ENCODE measurements around the gene GPR42. TPM values are rescaled to one million over a fixed set of nuclear protein-coding genes. Genes with fewer than 3 reads are reported as not detected.

Gene GPR42
- total RNA-seq, 1 experiment from 2014 or later, result not detected

GRCh38 chr19:35407619-35408018 is 36.8 kb downstream of the GPR42 start:
- H3K36me3 Mint-ChIP-seq, result no peaks in the 10 kb centered on the region
- H3K9me3 Mint-ChIP-seq, result no peaks in the 10 kb centered on the region
- H3K27me3 Mint-ChIP-seq (ENCODE audit: low read depth), result peaks cover 11% of the 10 kb centered on the region
- ATAC-seq (no peak), DNase-seq (ENCODE audit: low spot score) (no peak)
- POLR2A ChIA-PET, result no interaction called here
- H3K4me3 Mint-ChIP-seq, result no peak overlapping the region
- CTCF ChIA-PET, result no interaction called here
- no peak for TF ChIP-seq FOXP1 (CRISPR knock-in tag; IDR thresholded peaks at IDR 0.05; ENCODE audit: borderline replicate concordance)
- no peak for TF ChIP-seq PRDM15 (CRISPR knock-in tag; IDR thresholded peaks at IDR 0.05)
- no peak for TF ChIP-seq ZNF317 (CRISPR knock-in tag; IDR thresholded peaks at IDR 0.05; ENCODE audit: borderline replicate concordance, low read depth)
- TF ChIP-seq ZNF232 (CRISPR knock-in tag; IDR thresholded peaks at IDR 0.05), result no peak
- TF ChIP-seq MYBL2 (CRISPR knock-in tag; IDR thresholded peaks at IDR 0.05), result no peak
- no peak for TF ChIP-seq ZSCAN18 (CRISPR knock-in tag; IDR thresholded peaks at IDR 0.05)
- TF ChIP-seq E2F1 (CRISPR knock-in tag; IDR thresholded peaks at IDR 0.05), result no peak
- no peak for TF ChIP-seq FOXJ3 (CRISPR knock-in tag; IDR thresholded peaks at IDR 0.05; ENCODE audit: borderline replicate concordance)
- TF ChIP-seq SP1 (CRISPR knock-in tag; conservative IDR thresholded peaks at IDR 0.05), result no peak
- no peak for TF ChIP-seq ATF6 (CRISPR knock-in tag; IDR thresholded peaks at IDR 0.05)
- no peak for TF ChIP-seq CREM (CRISPR knock-in tag; IDR thresholded peaks at IDR 0.05)
- no peak for TF ChIP-seq NFYB (CRISPR knock-in tag; conservative IDR thresholded peaks at IDR 0.05; ENCODE audit: low read depth)
- no peak for TF ChIP-seq ZNF425 (CRISPR knock-in tag; conservative IDR thresholded peaks at IDR 0.05)
- TF ChIP-seq GTF2I (CRISPR knock-in tag; conservative IDR thresholded peaks at IDR 0.05), result no peak
- TF ChIP-seq TCF7 (CRISPR knock-in tag; IDR thresholded peaks at IDR 0.05; ENCODE audit: low read depth), result no peak
- no peak for TF ChIP-seq PRRX2 (CRISPR knock-in tag; IDR thresholded peaks at IDR 0.05)
- TF ChIP-seq ZNF512 (CRISPR knock-in tag; IDR thresholded peaks at IDR 0.05; ENCODE audit: borderline replicate concordance), result no peak
- H3K27ac Mint-ChIP-seq, result no peak overlapping the region
- H3K4me1 Mint-ChIP-seq, result no peaks in the 10 kb centered on the region

Data from WTC11 (cell line).